HUES6 (cell line): ENCODE results near the gene PELI3.

Source experiments
- H3K27ac ChIP-seq: 2 replicates; pipeline ENCODE4 v1.7.0; 2013; ENCODE audit warnings: low read depth, mild to moderate bottlenecking, low read length, inconsistent platforms
- H3K27me3 ChIP-seq: 2 replicates; pipeline ENCODE4 v1.6.1; 2013; ENCODE audit warnings: low read length; ENCODE audit not compliant: control insufficient read depth, insufficient read depth
- H3K36me3 ChIP-seq: 2 replicates; pipeline ENCODE4 v1.6.1; 2013; ENCODE audit warnings: low read length; ENCODE audit not compliant: control insufficient read depth, insufficient read depth
- H3K4me1 ChIP-seq: 2 replicates; pipeline ENCODE4 v1.6.1; 2013; ENCODE audit warnings: low read length; ENCODE audit not compliant: control insufficient read depth, insufficient read depth
- H3K4me3 ChIP-seq: 2 replicates; pipeline ENCODE4 v1.5.1; 2013; ENCODE audit warnings: low read depth, low read length
- H3K9ac ChIP-seq: one replicate; pipeline ENCODE4 v1.6.1; 2013; ENCODE audit warnings: mild to moderate bottlenecking, low read length
- H3K9me3 ChIP-seq: 2 replicates; pipeline ENCODE4 v1.6.1; 2013; ENCODE audit warnings: low read depth, low read length; ENCODE audit not compliant: control insufficient read depth, insufficient read depth

PELI3 gene

GRCh38 chr11:66475349-66476172, 8.9 kb downstream of the PELI3 start:
- no peak overlapping the region for H3K4me3 ChIP-seq
- peaks cover 7% of the 10 kb centered on the region; the same call in 1 of the 2 replicates for H3K4me1 ChIP-seq
- no peak overlapping the region for H3K9ac ChIP-seq
- no peak overlapping the region for H3K27ac ChIP-seq
- peaks cover 8% of the 10 kb centered on the region for H3K36me3 ChIP-seq
- H3K27me3 ChIP-seq: no peaks in the 10 kb centered on the region
- no peaks in the 10 kb centered on the region for H3K9me3 ChIP-seq

GRCh38 chr11:66476173-66476840, 9.6 kb downstream of the PELI3 start:
- Histone ChIP-seq H3K4me3 (no peak overlapping the region), H3K27me3 (no peaks in the 10 kb centered on the region), H3K27ac (no peak overlapping the region), H3K4me1 (peaks cover 11% of the 10 kb centered on the region; the same call in 1 of the 2 replicates), H3K9me3 (no peaks in the 10 kb centered on the region), H3K36me3 (peaks cover 8% of the 10 kb centered on the region), H3K9ac (no peak overlapping the region)

- no peaks in the 10 kb centered on the region for H3K27me3 ChIP-seq
- no peak overlapping the region for H3K4me3 ChIP-seq
- peaks cover 8% of the 10 kb centered on the region for H3K36me3 ChIP-seq
- no peak overlapping the region for H3K27ac ChIP-seq
- H3K9me3 ChIP-seq: no peaks in the 10 kb centered on the region
- peaks cover 11% of the 10 kb centered on the region; the same call in 1 of the 2 replicates for H3K4me1 ChIP-seq
- H3K9ac ChIP-seq: no peak overlapping the region
These were observed 10.1 kb downstream of the PELI3 start for GRCh38 chr11:66476841-66477251.

GRCh38 chr11:66477263-66478201, 10.8 kb downstream of the PELI3 start:
- H3K9ac ChIP-seq: no peak overlapping the region
- H3K27ac ChIP-seq: no peak overlapping the region
- H3K36me3 ChIP-seq: peaks cover 10% of the 10 kb centered on the region
- H3K4me1 ChIP-seq: peaks cover 11% of the 10 kb centered on the region; the same call in 1 of the 2 replicates
- no peaks in the 10 kb centered on the region for H3K9me3 ChIP-seq
- no peak overlapping the region for H3K4me3 ChIP-seq
- no peaks in the 10 kb centered on the region for H3K27me3 ChIP-seq

GRCh38 chr11:66478729-66479393, 12.2 kb downstream of the PELI3 start:
- peak overlapping the region; percentile 78 for H3K9ac ChIP-seq
- H3K27me3 ChIP-seq: no peaks in the 10 kb centered on the region
- peaks cover 11% of the 10 kb centered on the region; the same call in 1 of the 2 replicates for H3K4me1 ChIP-seq
- H3K36me3 ChIP-seq: peaks cover 16% of the 10 kb centered on the region
- no peaks in the 10 kb centered on the region for H3K9me3 ChIP-seq
- peak overlapping the region; percentile 68 for H3K4me3 ChIP-seq
- no peak overlapping the region for H3K27ac ChIP-seq

- H3K4me3 ChIP-seq: peak overlapping the region; percentile 68
- no peaks in the 10 kb centered on the region for H3K27me3 ChIP-seq
- peak overlapping the region; percentile 78 for H3K9ac ChIP-seq
- H3K27ac ChIP-seq: peak overlapping the region; percentile 26
- no peaks in the 10 kb centered on the region for H3K9me3 ChIP-seq
- peaks cover 19% of the 10 kb centered on the region for H3K36me3 ChIP-seq
- peaks cover 11% of the 10 kb centered on the region; the same call in 1 of the 2 replicates for H3K4me1 ChIP-seq
These were observed 12.8 kb downstream of the PELI3 start for GRCh38 chr11:66479394-66480116.

- H3K9ac ChIP-seq: peak within 1 kb of the TSS; percentile 78
- peaks cover 11% of the 10 kb centered on the region; the same call in 1 of the 2 replicates for H3K4me1 ChIP-seq
- H3K27ac ChIP-seq: peak within 1 kb of the TSS; percentile 26
- peak within 1 kb of the TSS; percentile 68 for H3K4me3 ChIP-seq
- H3K9me3 ChIP-seq: no peaks in the 10 kb centered on the region
- no peaks in the 10 kb centered on the region for H3K27me3 ChIP-seq
- peaks cover 20% of the 10 kb centered on the region for H3K36me3 ChIP-seq
These were observed 13.6 kb downstream of the PELI3 start, which contains the start of gene DPP3 for GRCh38 chr11:66480117-66480938. Gene DPP3, plus strand, starts transcription at chr11:66480434. Its CDS starts 1,767 bp downstream, at chr11:66482201.

- no peak overlapping the region for H3K27ac ChIP-seq
- H3K9ac ChIP-seq: no peak overlapping the region
- peaks cover 54% of the 10 kb centered on the region for H3K36me3 ChIP-seq
- H3K9me3 ChIP-seq: no peaks in the 10 kb centered on the region
- H3K27me3 ChIP-seq: no peaks in the 10 kb centered on the region
- peaks cover 3% of the 10 kb centered on the region; the same call in 1 of the 2 replicates for H3K4me1 ChIP-seq
- no peak overlapping the region for H3K4me3 ChIP-seq
These were observed 18.2 kb downstream of the PELI3 start for GRCh38 chr11:66484806-66485380.

GRCh38 chr11:66488957-66489356, 22.3 kb downstream of the PELI3 start:
- Histone ChIP-seq H3K36me3 (peaks cover 67% of the 10 kb centered on the region), H3K9ac (no peak overlapping the region), H3K4me1 (0 out of 2 replicates have a peak, but pooled peaks cover 4% of the 10 kb centered on the region), H3K27ac (no peak overlapping the region), H3K4me3 (no peak overlapping the region), H3K9me3 (no peaks in the 10 kb centered on the region), H3K27me3 (no peaks in the 10 kb centered on the region)
